Measurements from ENCODE around the gene LCOR. TPM values are rescaled to one million over a fixed set of nuclear protein-coding genes. Genes with fewer than 3 reads are reported as not detected.
"Not testable (repeated sequence)": the region's sequence is repeated elsewhere in the genome, so short reads cannot be mapped to it uniquely, and the experiment has no call there.

LCOR gene
- 26.8 TPM for total RNA-seq

GRCh38 chr10:96831867-96832720 lies at the start of gene LCOR:
Gene LCOR, plus strand, starts transcription at chr10:96832298. Its CDS starts 116,760 bp downstream, at chr10:96949058.
- ATAC-seq, result peak; percentile 90

DNA sequence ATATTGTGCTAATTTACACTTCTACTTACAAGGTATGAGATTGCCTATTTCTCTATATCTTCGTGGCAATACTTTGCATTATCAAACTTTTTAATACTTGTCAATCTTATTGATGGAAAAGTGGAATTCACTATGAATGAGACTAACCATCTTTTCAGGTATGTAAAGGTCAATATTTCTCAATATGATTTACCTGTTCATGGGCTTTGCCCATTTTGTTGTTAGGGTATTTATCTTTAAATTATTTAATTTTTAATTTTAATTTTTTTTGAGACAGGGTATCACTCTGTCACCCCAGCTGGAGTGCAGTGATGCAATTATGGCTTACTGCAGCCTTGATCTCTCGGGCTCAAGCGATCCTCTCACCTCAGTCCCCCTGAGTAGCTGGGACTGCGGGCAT lies 47.8 kb upstream of the LCOR start:
- ATAC-seq, result no peak

- ATAC-seq, result peak; percentile 42
Measured at GRCh38 chr10:96789571-96790108, 42.5 kb upstream of the LCOR start.

DNA sequence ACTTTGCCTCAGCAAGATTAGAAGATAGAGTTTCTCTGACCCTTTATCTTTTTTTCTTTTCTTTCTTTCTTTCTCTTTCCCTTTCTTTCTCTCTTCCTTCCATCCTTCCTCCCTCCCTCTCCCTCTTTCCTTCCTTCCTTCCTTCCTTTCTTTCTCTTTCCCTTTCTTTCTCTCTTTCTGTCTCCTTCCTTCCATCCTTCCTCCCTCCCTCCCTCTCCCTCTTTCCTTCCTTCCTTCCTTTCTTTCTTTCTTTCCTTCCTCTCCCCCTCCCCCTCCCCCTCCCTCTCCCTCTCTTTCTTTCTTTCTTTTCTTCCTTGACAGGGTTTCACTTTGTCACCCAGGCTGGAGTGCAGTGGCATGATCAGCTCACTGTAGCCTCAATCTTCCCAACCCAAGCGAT lies 40.2 kb upstream of the LCOR start:
- ATAC-seq, result no peak

DNA sequence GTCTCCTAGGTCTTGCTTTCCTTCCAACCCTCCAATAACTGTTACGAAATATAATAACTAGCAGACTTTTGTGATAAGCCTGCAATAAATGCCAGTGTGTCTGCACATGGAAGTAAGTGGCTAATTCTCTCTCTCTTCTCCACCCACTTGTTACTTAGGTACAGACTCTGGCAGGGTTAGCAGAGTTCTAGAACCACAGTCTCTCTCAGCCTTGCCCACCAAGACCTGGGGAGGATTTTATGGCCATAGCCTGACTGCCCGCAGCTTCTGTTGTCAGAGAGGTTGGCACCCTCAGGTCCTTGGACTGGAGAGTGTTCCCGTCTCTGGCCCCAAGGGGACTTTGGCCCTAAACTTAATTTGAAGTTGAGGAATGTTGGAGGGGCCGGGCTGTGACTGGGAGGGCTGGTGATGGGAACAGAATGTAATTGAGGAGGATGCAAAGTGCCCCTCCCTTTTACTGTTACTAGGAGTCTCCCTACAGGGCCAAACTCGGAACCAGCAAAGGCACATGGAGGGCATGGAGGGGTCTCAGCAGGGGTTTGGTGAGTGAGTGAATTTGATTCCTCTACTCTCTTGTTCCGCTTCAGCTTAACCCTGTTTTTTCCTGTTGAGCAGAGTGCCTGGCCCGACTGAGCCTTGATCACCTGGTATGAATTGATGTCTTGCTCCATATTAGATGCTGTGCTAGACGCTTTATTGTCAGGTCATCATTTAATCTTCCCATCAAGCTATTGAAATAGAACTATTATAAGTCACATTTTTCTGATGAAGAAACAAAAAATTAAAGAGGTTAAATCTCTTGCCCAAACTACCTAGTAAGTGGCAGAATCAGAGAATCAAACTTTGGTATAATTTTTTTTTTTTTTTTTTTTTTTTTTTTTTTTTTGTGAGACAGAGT lies 37.0 kb upstream of the LCOR start:
- ATAC-seq, result no peak

- no peak for ATAC-seq
Measured at GRCh38 chr10:96797485-96797884, 34.6 kb upstream of the LCOR start.

DNA sequence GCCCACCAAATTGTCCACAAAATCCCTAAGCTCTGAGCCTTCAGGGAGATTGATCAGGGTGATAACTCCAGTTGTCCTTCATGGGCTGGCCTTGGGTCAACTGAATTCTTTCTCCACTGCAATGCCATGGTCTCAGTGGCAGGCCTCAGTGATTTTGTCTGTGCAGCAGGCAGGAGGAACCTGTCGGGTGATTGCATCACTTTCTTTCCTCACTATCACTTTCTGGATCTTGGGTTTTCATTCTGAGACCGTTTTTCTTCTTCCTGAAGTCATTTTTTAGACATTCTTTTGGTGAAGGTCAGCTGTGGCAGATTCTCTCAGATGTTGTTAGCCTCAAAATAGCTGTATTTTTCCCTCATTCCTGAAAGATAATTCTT lies 28.8 kb upstream of the LCOR start:
- ATAC-seq, result no peak

DNA sequence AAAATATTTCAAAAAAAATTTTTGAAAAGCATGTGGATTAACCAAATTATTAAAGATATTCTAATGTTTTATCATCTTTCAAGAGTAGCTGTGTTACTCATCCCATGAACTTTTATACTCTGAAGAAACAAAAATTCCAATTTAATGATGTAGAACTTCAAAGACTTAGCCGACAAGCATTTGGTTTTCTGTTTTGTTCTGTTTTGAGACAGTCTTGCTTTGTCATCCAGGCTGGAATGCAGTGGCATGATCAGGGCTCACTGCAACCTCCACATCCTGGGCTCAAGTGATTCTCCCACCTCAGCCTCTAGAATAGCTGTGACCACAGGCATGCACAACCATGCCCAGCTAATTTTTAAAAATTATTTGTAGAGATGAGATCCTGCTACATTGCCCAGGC lies 17.8 kb upstream of the LCOR start:
- ATAC-seq, result no peak

DNA sequence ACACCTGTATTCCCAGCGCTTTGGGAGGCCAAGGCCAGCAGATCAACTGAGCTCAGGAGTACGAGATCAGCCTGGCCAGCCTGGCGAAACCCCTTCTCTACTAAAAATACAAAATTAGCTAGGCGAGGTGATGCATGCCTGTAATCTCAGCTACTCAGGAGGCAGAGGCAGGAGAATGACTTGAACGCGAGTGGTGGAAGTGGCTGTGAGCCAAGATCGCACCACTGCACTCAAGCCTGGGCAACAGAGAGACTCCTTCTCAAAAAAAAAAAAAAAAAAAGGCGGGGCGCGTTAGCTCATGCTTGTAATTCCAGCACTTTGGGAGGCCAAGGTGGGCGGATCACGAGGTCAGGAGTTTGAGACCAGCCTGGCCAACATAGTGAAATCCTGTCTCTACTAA lies 13.1 kb upstream of the LCOR start:
- ATAC-seq, result not testable (repeated sequence)

DNA sequence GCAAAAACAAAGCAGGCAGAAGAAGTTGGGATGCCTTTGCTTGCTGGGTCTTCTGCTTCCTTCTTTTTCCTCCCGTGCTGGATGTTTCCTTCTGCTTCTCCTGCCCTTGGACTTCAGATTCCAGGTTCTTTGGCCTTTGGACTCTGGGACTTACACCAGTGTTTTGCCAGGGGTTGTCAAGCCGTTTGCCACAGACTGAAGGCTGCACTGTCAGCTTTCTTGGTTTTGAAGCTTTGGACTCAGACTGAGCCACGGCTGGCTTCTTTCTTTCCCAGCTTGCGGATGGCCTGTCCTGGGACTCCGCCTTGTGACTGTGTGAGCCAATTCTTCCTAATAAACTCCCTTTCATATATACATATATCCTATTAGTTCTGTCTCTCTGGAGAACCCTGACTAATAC lies 11.3 kb upstream of the LCOR start:
- ATAC-seq, result no peak

- no peak for ATAC-seq
Measured at GRCh38 chr10:96826438-96826837, 5.7 kb upstream of the LCOR start.

DNA sequence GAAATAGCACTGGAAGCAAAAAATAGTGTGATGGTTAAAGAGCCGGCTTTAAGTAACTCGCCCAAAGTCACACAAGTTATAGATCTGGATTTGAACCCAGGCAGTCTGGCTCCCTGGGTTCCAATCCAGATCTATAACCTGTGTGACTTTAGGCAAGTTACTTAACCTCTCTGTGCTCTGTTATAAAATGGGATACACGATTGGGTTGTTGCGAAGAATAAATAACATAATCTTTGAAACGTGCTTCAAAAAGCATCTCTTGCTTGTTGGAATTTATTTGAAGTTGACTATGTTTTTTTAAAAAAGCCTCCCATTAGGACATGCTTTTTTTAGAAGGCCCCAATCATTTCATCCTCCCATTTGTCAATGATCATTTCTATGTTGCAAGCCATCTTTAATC lies 3.5 kb upstream of the LCOR start:
- no peak for ATAC-seq

GRCh38 chr10:96829029-96829773 lies 2.9 kb upstream of the LCOR start:
- ATAC-seq, result no peak

- no peak for ATAC-seq
Measured at GRCh38 chr10:96830511-96831199, 1.4 kb upstream of the LCOR start.

DNA sequence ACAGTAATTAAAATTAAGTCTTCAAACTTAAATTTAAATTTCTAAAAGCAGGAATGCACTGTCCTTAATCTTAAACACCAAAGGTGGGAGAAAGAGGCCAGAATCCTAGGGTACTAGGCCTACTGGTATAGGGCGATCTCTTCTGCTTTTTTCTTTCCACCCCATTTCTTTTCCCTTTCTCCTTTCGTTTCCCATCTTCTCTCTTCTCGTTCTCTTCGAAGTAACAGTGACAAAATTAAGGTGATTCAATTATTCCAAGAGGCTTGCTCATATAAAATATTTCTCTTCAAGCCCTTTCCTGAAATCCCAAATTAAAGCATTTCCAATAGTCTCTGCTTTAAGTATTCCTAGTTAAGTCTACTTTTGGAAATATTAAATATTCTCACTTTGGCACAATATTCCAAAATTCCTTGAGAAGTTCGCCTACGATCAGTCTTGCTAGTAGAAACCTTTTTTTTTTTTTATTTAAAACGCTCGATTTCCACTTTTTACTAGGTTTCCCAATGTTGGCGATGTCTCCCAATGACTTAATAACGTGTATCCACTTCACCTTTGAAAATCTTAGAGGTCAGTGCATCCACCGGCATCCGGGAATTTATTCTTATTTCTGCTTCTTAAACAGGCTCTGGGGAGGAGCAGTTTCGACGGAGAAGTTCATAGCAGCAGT lies 765 bp upstream of the LCOR start:
- ATAC-seq, result no peak

- peak; percentile 86 for ATAC-seq
Measured at GRCh38 chr10:96832721-96833219, 672 bp downstream of the LCOR start.

- peak; percentile 1 for ATAC-seq
Measured at GRCh38 chr10:96833220-96834001, 1.3 kb downstream of the LCOR start.

- no peak for ATAC-seq
Measured at GRCh38 chr10:96834120-96834519, 2.0 kb downstream of the LCOR start.

- ATAC-seq, result no peak
Measured at GRCh38 chr10:96835899-96836298, 3.8 kb downstream of the LCOR start.

DNA sequence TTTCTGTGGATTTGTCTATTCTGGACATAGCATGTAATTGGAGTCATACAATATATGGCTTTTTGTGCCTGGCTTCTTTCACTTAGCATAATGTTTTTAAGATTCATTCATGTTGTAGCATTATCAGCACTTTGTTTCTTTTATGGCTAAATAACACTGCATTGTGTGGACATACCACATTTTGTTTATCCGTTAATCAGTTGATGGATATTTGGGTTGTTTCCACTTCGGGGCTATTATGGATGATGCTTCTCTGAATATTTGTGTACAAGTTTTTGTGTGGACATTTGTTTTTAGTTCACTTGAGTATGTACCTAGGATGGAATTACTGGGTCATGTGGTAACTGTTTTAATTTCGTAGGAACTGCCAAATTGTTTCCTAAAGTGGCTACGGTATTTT lies 6.4 kb downstream of the LCOR start:
- ATAC-seq, result no peak
